COLO668 (cell line): Measurements from ENCODE around the gene HOXD13.

ENCODE experiments used
- DNase-seq: peaks from one replicate; lab custom pipeline; 2025; ENCODE audit not compliant: unreplicated experiment; lab: John Stamatoyannopoulos, UW

The HOXD13 gene

DNA sequence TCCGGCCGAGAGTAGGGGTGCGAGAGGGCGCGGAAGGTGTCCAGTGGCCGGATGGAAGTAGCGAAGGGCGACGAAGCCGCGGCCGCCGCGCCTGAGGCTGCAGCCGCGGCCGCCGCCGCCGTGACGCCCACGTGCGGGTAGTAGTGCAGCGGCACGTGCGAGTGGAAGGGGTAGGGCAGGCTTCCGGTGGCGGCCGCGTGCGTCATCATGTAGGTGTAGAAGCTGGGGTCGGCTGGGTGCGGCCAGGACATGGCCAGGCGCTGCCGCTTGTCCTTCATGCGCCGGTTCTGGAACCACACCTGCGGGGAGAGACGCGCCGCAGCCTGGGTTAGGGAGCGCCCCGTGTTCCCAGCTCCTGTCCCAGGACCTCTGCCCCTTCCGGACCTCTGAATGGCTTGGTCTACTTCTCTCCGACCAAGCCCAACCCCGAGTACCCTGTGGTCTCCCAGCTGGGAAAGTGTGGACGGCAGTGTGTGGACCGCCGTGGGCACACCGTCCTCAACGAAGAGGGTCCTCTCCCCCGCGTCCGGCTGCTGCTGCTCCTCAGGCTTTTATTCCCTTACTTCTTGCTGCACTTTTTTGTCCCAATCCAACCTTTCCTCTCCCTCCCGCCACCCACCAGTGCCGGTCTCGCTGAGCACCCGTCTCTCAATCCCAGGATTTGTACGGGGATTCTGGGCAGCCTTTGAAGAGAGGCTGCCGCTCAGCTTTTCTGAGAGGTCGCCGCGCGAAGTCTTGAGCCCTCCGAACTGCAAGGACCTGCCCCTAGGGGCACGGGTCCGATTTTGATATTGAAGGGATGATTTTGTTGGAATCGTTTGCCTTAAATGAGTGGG, 11.8 kb upstream of the HOXD13 start:
- DNase-seq = peak; percentile 85

DNA sequence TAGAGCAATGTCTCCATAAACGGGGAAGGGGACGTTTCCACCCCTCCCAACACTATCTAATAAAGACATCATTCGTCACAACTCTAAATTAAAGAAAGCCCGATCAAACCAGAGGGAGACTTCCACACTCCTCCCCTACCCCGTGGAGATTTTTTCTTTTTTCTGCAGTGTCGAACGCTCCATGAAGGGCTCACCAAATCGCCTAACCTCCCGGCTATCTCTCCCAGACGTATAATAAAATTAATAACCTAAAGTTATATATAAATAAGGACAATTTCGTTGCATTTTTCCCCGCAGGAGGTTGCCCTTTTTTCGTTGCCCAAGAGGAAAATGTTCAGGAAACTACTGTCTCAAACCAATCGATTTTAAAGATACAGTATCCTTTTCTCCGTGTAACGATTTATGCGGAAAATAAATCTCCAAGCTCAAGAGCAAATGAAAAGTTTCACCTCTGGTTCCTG, 11.1 kb upstream of the HOXD13 start:
- no peak for DNase-seq

DNA sequence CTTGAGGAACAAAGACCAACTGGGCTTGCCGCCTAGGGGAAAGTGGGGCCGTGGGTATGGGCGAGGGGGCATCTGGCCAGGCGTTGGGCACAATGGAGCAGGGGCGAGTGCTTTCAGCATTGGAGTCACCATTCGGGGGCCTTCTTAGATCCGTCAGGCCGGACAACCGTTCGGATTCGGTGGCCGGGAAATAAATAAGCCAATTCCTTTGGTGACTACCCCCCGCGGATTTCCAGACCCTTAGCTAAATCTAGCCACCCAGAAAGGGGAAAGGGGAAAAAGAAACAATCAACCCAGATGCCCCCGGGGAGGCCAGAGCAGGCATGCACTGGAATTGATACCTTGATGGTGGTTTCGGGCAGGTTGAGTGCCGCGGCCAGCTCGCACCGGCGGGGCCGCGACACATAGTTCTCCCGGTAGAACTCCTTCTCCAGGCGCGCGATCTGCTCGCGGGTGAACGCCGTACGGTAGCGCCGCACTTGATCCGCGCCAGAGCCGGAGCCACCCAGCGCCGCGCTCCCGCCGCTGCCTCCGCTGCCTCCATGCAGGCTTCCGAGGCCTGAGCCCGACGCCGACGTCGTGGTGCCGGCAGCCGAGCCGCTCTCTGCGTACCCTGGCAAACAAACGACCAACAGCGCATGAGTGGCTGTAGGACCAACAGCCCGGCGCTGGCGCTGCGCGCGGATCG, 10.5 kb upstream of the HOXD13 start:
- DNase-seq = peak; percentile 76

DNA sequence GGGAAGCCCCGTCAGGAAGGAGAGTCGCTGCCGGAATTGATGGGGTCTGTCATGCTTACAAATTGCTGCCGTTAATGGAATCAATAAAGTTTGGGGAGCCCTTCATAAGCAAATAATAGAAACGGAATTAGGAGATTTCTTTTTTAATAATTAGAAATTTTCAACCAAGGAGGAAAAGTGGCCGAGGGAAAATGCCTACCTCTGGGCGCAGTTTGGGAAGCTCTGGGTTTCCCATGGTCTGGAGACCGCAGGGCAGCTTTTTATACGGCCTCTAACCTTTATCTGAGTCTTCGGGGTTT, 10.0 kb upstream of the HOXD13 start:
- no peak for DNase-seq

DNA sequence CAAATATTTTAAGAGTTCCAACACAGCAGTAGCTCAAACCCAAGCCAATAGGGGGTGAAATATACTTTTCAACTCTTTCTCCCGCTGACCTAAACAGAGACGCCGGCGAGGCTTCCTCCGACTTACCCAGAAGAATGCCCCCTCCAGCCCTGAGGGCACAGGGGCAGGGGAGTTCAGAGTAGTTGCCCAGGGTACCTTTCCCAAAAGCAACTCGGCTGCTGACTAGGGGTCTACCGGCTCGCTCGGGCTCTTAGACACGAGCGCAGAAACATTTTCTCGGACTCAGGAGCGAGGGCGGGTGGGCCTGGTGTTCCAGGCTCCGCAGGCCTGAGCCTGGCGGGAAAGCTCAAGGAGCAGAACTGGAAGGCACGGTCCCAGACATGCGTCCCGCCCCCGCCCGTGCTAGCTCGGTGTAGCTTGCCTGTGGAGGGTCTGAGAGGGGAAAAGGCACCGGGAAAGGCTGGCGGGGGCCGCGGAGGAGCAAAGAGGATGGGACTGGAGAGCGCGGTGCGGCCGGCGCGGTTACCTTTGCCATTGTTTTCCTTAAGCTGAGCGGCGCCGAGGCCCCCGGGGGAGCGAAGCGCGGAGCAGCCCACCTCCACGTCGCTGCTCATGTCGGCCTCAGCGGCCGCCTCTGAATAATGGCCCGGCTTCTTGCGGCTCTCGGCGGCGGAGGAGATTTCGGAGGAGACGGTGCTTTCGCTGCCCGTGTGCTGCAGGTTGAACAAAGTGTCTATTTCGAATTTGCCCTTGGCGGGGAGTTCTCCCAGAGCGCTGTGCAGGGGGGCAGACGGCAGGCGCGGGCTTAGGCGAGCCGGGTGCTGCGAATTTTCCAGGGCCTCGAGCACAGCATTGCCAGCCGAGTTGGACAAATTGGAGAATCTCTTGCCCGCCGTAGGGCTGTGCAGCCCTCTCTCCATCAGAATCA, 9.4 kb upstream of the HOXD13 start:
- DNase-seq = peak; percentile 61

DNA sequence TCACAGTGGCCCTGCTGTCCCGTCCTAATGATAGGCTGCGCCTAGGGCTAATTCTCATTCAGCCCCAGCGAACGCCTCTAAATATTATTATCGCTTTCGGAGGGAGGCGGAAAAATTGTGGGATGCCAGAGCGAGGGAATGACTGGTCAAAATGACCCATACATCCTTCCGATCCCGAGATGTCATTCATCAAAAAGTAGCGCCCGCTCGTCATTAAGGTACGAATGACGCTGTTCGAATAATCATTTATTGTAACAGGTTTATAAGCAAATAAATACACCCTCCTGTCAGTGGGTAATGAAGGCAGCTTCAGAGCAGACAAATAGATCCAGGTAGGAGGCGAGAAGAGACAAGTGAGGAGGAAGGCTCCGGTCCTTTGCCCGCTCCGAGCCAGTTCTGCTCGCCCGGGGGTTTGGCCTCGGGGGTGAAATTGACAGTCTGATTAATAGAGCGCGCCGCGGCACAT, 8.7 kb upstream of the HOXD13 start, which contains the start of gene EVX2:
TSS of gene EVX2 (minus strand) at position 167 of the 466 bp plus-strand sequence. CDS start 186 bp downstream, outside the sequence.
- peak; percentile 39 for DNase-seq

DNA sequence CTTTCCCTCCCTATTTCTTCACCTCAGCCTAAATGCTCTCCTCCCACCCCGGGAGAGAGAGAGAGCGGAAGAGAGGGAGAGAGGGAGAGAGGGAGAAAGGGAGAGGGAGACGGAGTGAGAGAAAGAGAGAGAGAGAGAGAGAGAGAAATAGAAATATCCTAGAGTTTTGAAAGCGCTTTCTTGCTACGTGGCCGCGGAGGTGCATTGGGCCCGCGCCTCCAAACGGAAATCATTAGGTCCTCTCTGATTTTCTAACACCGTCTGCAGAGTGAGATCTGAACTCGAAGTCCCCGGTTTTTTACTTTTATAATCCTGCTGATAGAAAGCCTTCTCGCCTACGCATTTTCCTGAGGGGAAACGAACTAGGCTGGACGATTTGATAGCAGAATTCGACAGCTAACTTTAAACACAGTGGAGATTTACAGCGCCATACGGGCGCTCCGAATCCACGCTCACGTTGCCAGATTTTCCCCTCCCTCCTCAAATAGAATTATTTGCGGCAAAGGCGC, 7.9 kb upstream of the HOXD13 start:
- peak; percentile 33 for DNase-seq

DNA sequence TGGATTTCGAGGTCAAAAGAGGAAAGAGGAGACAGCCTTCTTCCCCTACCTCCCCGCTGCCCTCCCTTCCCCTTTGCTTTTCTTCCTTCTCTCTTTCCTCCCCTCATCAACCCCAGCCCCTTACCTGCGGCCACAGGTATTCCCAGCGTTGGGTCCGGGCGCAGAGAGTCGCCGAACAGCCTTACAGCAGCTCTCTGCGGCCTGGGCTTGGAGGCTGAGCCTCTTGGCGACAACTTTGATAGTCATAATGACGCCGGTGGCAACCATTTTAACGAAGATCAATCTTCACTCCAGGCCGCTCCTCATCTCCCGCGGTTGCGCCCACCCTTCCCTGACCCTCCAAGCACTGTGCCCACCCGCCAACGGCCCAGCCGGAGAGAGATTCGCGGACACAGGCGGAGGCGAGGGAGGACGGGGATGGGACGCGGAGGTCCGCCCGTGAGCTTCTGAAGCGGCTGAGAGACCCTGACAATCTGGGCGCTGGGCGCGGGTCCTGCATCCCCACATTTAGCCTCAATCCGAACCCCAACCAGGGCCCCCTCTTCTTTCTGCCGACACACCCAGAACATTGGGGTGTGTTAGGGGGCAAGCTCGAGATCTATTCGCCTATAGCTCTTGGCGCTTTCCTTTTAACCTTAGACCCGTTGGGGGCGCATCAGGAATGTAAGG, 7.3 kb upstream of the HOXD13 start:
- DNase-seq = peak; percentile 52

DNA sequence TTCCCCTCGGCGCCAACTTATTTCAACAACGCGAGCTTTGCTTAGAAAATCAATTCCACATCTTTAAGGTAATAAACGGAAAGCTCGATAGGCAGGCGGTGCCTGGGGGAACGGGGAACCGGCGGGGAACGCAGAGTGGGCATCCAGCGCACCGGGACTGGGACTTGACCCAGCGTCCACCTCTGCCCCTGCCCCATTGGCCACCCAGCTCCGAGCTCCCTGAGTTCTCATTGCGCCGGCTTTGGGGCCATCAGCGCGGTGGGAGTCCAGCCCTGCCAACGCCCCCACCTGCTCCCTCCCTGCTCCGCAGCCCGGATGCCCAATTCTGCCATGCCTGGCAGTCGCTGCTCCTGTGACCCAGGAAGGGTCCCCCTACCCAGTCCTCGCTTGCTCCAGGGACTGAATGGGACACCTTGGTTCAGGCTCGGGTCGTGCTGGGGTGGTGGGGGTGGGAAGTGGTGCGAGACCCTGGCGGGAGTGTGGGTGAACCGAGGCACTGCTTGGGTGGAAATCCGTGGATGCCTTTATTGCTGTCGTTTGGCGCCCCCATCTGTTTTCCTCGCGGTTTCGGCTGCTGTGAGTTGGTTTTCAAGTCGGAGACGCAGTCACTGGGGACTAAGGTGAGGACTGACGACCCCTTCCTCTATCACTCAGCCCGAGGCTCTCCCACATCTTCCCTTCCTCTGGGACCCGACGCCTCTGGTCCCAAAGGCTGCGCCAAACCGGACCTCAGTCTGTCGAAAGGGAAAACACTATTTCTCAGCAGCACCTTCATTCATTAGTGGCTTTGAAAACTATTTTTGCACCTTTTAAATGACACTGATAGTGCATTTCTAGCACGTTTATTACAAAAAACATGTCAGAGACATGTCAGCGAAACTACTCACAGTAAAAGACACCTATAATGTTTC, 6.4 kb upstream of the HOXD13 start:
- DNase-seq = peak; percentile 62

DNA sequence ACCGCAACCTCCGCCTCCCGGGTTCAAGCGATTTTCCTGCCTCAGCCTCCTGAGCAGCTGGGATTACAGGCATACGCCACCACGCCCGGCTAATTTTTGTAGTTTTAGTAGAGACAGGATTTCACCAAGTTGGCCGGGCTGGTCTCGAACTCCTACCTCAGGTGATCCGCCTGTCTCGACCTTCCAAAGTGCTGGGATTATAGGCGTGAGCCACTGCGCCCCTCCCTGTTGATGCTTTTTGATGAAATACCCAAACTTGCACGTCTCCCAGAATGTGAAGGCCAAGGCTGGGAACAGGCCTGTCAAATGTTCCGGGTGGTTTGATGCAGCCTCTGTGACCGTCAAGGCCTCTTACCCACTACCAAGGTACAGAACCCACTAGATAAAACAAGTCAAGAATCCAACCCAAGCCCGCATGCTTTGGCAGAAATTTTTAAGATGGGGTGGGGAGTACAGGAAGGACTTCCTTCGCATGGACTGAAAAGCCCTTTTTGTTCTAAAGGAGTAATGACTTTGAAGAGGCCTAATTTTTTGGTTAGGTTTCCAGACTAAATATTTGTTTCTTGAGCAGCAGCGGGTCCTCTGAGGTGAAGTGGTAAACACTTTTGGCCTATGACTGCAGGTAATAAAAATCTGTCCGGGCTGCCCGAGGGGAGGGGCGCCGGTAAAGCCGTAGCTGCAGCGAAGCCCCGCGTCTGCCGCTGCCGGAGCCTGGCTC, 5.0 kb upstream of the HOXD13 start:
- no peak for DNase-seq

DNA sequence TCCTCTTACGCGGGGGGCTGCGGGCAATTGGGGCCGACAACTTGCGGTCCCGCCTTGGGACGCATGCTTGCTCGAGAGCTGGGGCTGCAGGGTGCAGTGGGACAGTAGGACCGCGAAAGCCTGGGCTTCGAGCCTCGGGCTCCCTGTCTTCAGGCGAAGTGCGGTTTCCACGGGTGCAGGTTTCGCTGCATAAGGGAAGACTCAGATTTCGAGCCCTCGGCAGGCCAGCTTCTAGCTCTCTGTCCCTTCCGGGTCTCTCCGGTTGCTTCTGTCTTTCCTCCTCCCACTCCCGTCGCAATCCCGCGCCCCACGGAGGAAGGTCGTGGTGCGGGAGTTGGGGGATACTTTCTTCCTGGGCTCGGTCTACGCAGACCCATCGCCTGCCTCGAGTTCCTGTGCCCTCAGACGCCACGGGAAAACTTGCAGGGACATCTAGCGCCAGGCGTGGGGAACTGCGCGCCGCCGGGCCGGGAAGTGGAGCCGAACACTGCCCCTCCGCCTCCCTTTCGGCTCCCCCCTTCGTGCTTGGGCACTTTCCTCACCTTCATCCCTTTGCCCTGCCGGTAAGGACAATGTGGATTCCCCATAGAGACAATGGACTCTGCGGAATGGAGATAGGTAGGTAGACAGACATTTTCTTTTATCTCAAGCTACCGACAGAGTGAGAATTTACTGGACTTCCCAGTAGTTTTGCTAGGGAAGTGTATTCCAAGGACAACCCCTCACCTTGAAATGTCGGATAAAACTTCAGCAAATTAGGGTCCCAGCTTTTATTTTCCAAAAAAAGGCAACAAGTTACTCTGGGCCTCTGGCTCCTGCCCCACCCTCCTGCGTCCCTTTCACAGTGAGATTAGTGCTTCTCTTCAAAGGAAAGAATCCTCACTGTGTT, 4.2 kb upstream of the HOXD13 start:
- DNase-seq = peak; percentile 74

DNA sequence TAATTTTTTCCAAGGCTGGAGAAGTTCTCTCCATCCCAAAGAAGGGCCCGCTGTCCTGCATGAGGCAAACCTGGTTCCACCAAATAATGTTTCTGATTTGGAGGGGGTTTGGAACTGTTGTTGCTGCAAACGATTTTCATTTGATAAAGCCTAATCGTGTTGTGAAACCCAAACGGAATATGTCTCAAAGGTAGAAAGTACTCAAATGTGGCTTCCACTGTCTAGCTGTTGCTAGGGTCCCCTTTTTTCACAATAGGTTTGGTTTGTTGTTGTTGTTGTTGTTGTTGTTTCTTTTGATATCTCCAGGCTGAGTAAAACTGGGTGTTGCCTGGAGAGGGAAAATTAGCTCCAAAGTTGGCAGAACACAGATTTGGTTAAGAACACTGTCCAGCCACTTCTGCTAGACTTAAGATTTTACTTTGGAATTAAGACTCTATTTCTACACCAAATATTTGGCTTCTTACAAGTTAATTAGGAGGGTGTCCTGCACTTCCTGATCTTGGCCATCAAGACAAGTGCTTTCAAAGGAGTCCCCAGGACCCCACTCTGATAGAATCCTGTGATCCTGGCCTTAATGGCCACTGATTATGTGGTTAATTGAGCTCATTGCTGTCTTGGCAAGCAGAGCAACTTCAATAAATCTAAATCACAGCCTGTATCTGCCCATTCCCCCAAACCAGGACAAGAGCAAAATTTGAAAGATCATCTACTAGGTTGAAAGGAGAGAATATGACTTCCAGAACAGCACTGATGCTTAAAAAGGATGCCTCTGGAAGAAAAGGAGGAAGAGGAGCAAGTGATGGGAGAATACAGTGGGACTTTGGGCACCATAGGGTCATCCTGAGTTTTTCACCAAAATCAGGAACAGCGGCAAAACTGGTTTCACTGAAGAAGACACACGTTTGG, 3.3 kb upstream of the HOXD13 start:
- DNase-seq = no peak

DNA sequence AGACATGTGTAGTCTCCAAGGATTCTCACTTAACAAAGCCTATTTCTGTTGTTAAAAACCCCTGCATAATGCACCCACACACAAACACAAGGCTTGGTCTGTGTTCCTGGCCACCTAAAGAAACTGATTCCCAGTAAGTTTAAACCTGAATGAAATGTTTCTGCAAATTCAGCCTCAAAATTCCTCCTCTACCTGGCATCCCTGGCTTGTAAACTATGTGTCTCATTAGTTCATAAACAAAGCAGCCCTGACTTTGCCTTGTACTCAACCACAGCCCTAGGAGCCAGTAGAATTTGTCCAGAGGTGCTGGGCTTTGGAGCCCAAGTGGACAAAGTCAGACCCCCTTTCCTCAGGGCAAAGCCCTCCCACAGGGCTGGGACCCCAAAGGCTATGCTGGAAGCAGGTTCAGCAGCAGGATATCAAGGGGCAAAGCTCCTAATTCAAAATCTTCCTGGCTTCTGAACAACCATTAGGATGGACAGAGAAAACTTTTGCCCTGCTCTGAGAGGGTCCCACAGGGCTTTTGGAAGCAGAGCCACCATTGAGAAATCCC, 2.6 kb upstream of the HOXD13 start:
- no peak for DNase-seq

DNA sequence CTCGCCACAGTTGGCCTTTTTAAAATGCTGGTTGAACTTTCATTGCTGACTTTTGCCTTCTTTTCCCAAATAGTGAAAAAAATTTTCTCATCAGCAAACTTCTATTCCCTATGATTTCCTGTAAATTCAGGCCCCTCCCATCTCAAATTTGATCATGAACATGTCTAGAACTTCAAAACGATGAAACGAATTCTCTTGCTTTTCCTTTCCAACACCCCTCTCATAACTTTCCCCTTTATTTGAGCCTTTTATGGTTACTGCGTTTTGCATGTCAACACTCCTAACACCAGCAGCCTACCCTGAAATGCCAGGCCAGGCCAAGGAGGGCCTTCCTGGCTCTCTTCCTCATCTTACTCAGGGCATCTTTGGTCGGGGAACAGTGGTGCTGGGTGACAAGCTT, 1.7 kb upstream of the HOXD13 start:
- no peak for DNase-seq

DNA sequence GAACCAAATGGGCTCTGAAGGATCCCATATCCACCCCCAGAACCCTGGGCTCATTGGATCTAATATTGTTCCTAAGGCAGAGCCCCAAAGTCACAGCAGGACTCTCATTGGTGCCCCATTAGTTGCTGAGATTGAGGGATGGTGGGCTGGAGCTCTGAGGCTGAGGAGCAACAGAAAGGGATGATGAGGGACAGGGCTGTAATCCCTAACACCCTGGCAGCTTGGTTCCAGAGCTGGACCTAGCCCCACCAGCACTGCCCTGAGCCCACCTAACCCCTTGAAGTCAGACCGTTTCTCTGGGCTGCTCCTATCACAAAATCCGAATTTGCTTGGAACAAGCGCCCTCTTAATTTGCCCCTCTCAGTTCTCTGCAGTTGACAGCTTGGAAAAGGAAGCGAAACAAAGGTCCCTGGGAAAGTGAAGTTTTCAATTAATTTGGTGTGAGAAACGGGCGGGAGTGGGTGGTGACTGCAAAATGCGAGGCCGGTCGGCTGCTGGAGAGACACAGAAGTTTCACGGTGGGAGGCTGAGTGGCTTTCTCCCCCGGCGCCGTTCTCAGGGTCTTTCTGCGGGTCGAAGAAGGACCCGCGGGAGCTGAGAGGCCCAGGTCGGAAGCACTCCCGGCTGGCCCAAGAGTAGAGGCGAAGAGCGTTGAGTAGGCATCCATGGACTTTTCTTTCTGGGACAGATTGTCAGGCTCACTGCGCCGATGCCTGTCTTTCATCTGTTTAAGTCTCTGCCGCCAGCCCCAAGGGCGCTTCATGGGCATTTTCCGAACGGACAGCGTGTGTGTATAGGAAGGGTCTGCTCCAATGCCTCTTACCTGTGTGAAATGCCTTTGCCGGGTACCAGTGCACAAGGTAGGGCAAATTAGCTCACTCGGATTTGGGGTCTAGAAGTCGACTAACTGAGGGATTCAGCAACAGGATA, 927 bp upstream of the HOXD13 start:
- no peak for DNase-seq
